Brain microvascular endothelial cell (primary cell): ENCODE results near the gene MTNR1B.

Experiments used
- DNase-seq: peaks from one replicate; pipeline ENCODE4 v3.0.0-alpha.2; 2020
- H3K27ac ChIP-seq: fragments of 250-450 bp; sonication (Bioruptor Pico); 2 replicates; pipeline ENCODE4 v1.5.1; 2020; ENCODE audit warnings: mild to moderate bottlenecking, moderate library complexity
- H3K27me3 ChIP-seq: fragments of 250-450 bp; sonication (Bioruptor Pico); replicated peaks from 2 replicates; pipeline ENCODE4 v1.5.1; 2020; ENCODE audit warnings: mild to moderate bottlenecking
- H3K36me3 ChIP-seq: fragments of 250-450 bp; sonication (Bioruptor Pico); replicated peaks from 2 replicates; pipeline ENCODE4 v1.5.1; 2020; ENCODE audit warnings: mild to moderate bottlenecking
- H3K4me3 ChIP-seq: 2 replicates; pipeline ENCODE4 v1.5.1; 2011; ENCODE audit warnings: low read depth, mild to moderate bottlenecking, control low read depth, low read length, moderate library complexity
- CTCF ChIP-seq: IDR thresholded peaks from 2 replicates; pipeline ENCODE4 v1.5.1; 2011; ENCODE audit warnings: low read depth, mild to moderate bottlenecking, moderate library complexity, low read length, control low read depth, inconsistent platforms; ENCODE audit errors: missing control alignments
- in situ Hi-C: cut with HindIII; loops from 2 replicates; pipeline ENCODE4 v1.10.0; 2017; ENCODE audit warnings: low sequenced_read_pairs, low pct_ligation_motif_present

Gene MTNR1B

GRCh38 chr11:92969634-92970347 lies at the start of gene MTNR1B:
Gene MTNR1B (plus strand): TSS chr11:92969651. CDS start chr11:92969726, 75 bp downstream.
- DNase-seq, result no peak
- in situ Hi-C loops, result no loop called here

GRCh38 chr11:92920331-92920730 lies 49.1 kb upstream of the MTNR1B start:
- Histone ChIP-seq H3K27me3 (no peaks in the 10 kb centered on the region), H3K27ac (no peak overlapping the region), H3K36me3 (no peaks in the 10 kb centered on the region), H3K4me3 (no peak overlapping the region)
- in situ Hi-C loops, result no loop called here
- no peak for TF ChIP-seq CTCF
- DNase-seq, result no peak

More at GRCh38 chr11:92969634-92970347, at the start of gene MTNR1B:
- TF ChIP-seq CTCF, result no peak
- H3K27ac ChIP-seq, result no peak within 1 kb of the TSS
- H3K36me3 ChIP-seq, result no peaks in the 10 kb centered on the region
- peaks cover 14% of the 10 kb centered on the region for H3K27me3 ChIP-seq
- no peak within 1 kb of the TSS for H3K4me3 ChIP-seq

DNA sequence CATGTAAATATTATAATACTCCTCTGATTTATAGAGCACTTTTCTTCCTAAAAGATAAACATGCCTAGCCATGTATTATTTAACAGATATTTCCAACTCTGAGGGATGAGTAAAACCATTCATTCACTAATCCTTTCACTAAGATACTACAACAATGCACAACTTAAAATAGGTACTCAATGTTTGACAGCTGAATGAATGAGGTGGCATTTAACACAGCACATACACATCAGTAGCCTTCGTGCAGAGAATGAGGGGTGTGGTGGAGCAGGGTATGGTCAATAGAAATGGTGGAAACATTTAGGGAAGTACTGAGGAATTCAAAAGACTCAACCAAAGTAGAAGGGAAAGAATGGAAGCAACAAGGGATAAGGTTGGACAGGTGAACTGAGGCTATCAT lies 46.7 kb upstream of the MTNR1B start:
- no peak for TF ChIP-seq CTCF
- in situ Hi-C loops, result no loop called here
- H3K36me3 ChIP-seq, result no peaks in the 10 kb centered on the region
- no peaks in the 10 kb centered on the region for H3K27me3 ChIP-seq
- no peak overlapping the region for H3K27ac ChIP-seq
- no peak overlapping the region for H3K4me3 ChIP-seq
- no peak for DNase-seq

DNA sequence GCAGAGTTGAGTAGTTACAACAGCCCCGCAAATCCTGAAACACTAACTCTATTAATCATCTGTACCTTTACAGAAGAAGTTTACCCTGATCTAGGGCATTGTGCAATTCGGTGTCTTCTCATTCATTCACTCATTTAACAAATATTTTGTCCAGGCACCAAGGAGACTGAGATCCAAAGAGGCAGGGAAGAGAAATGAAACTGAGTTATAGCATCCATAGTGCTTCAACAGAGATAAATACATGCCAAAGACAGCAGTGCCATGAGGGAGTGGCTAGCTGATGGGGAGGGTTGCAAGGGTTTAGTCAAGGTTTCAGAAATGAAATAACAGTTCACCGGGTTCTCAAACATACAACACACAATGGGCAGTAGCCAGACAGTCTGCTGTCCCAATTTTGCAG lies 40.2 kb upstream of the MTNR1B start:
- no peak for TF ChIP-seq CTCF
- Histone ChIP-seq H3K36me3 (no peaks in the 10 kb centered on the region), H3K27me3 (no peaks in the 10 kb centered on the region), H3K4me3 (no peak overlapping the region), H3K27ac (no peak overlapping the region)
- in situ Hi-C loops, result no loop called here
- no peak for DNase-seq

- Histone ChIP-seq H3K27ac (no peak overlapping the region), H3K27me3 (no peaks in the 10 kb centered on the region), H3K36me3 (no peaks in the 10 kb centered on the region), H3K4me3 (no peak overlapping the region)
- no peak for TF ChIP-seq CTCF
- in situ Hi-C loops, result no loop called here
- no peak for DNase-seq
These were observed 39.8 kb upstream of the MTNR1B start for GRCh38 chr11:92929653-92930052.
